HS-5 (cell line): ENCODE measurements around the gene KLHL29.

Experiments used
- DNase-seq: peaks from one replicate; pipeline ENCODE4 v3.0.0-alpha.2; 2012; ENCODE audit warnings: low read depth

The KLHL29 gene

DNA sequence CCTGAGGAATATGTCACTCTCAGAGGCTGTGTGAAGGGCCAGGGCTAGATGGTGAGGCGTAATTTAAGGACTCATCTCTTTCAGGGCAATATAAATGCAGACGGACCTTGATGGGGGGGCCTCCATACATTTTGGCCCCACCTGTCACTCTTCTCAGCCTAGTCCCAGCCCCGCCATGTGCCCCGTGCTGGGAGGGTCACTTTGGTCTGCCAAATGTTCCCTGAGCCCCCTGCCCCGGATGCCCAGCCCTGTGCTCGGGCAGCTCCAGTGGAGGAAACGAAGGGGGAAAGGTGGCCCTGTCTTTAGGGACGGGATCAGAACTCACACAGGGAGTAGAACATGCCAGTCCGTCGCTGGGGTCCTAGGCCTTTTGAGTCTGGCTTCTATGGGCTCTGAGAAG lies 168.6 kb downstream of the KLHL29 start:
- no peak for DNase-seq

- DNase-seq = no peak
Measured at GRCh38 chr2:23554054-23554697, 169.2 kb downstream of the KLHL29 start.

DNA sequence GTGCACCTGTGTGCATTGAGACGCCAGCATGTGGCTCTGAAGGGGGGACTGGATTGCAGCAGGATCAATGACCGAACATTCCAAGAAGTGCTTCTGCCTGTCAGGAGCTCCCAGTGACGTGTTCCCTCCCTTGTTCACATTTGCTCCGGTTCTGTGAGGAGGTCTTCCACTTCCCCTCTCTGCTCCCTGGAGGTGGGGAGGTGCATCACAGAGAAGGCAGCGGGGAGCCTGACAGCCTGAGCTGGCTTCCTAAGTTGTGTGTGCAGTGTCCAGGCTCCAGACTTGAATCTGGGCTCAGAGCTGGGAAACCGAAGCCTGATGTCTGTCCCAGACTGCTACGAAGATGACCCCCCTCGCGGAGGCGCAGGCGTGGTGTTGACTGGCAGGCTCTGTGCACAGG lies 171.0 kb downstream of the KLHL29 start:
- no peak for DNase-seq

DNA sequence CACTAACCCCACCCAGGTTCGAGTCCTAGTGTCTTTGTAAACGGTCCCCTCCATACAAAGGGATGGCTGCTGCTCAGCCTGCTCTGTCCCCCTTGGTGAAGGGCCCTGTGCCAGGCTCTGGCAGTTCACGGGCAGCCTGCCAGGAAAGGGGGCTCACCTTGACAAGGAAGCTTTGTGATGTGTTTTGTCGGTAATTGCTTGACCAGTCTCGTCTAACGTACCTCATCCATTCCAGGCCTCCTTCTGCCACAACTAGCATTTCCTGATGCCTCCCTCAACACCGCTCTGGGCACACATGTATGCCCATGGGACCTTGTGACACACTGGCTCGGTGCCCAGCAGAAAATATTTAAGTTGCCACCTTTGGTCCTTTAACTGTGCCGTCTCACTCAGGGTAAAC lies 171.9 kb downstream of the KLHL29 start:
- DNase-seq = no peak

DNA sequence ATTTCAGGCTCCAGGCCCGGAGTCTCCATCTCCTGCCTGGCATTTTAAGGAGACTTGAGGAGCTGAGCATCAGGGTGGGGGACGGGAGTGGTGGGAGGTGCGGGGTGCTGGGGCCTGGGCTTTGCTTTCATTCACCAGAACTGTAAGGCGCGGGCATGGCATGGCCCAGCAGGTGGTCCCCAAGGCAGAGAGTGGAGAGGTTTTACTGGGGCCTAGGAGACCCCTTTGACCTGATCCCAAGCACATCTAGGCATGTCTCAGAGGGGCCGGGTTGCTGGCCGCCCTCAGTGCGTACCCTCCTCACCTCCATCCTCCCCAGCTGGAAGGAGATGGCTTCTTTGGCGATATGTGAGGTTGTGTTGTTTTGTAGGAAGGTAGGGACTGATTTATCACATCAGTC lies 172.5 kb downstream of the KLHL29 start:
- no peak for DNase-seq

DNA sequence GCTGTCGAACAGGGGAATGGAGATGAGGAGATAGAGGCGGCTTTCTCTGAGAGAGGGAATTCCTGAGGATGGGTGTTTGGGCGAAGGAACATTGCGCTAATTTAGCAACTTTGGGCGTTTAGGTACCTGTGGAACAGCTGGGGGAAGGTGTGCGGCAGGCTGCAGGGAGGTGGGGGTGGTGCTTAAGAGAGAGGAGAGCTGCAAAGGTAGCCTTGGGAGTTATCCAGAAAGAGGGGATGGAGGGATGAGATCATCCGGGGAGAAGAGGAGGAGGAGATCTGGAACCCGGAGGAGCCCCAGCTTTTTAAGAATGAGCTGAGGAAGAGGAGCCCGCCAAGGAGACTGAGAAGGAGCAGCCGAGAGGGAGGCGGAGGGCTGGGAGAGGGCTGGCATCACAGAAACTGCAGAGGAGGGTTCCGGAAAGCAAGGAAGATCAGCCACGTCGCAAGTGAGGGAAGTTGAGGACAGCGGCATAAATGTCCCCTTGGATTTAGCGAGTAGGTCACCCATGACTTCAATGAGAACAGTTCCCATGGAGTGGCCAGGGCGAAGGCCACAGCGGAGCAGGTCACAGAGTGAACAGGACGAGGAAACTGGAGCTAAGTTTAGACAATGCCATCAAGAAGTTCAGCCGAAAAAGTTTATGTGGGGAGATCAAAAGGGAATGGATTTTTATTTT lies 174.7 kb downstream of the KLHL29 start:
- no peak for DNase-seq

DNA sequence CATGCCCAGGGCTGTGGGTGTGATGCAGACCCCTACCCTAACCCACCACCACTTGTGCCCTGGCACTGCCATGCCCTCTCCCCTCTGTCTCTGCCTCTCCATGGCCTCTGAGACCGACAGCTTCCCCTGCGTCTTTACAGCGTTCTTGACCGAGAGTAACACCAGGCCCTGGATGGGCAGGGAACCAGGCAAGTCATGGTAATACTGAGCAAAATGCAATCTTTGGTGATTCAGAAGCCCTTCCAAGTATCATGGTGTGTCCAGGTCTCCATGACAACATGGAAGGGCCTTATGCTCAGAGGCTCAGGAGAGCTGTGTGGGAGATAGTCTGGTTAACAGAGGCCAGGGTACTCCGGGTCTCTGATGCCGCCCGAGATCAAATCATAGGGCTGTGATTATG lies 176.1 kb downstream of the KLHL29 start:
- DNase-seq = no peak

GRCh38 chr2:23561544-23561943 lies 176.6 kb downstream of the KLHL29 start:
- no peak for DNase-seq

GRCh38 chr2:23562143-23562542 lies 177.2 kb downstream of the KLHL29 start:
- DNase-seq = no peak

- DNase-seq = no peak
Measured at GRCh38 chr2:23563151-23563550, 178.2 kb downstream of the KLHL29 start.

DNA sequence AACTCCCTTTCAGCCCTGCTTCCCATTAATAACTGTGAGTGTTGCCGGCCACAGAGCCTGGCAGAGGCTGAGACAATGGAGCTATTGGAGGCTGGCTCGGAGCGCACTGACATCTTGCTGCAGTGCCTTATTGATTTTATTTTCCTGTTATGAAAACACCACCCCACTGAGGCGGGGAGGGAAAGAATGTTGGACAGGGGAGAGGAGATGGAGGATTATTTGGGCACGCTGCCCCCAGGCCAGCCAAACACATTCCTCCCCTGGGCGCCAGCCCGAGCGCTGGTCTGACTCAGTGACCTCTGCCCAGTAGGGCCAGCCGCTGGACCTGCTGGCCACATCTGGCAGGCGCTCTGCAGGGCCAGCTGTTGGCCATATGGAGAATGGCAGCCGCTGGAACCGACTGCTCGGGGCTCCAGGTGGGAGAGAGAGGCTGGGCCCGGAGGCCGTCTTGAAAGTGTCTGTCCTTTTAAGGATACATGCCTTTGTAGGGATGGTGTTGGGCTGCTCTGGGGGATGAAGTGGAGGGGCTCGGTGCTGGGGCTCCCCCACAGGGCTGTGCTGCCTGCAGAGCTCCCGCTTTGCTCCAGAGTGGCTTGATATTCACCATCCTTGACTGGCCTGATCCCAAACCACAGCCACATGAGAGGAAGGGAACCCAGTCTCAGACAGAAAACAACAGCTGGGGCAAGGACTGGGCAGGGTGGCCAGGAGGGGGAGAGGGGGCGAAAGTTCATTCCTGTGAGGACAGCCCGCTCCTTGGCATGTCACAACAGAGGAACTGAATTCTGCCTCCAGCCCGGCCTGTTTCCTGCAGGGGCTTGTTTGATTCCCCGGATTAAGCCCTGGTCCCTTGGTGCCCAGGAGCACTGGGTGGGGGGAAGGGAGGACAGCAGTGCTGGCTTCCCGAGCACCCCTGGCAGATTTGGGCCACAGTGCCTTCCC lies 179.0 kb downstream of the KLHL29 start:
- no peak for DNase-seq

GRCh38 chr2:23564615-23564960 lies 179.6 kb downstream of the KLHL29 start:
- DNase-seq = no peak

DNA sequence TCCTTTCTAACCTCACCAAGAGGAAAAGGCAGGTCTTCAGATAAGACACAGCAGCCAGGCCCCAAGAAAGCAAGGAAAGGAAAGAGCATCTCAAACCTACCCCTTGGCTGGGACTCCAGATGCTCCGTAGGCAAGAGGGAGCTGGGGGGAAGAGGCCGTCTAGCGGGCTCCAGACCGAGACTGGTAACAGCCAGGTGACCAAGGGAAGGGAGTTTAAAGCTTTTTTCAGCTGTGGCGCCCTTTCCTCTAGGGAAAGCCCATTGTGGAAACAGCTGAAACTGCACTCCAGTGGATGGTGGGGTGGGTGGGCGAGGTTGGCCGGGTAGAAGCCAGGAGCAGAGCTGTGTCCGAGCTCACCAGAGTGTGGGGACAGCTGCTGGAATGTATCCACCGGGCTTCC lies 180.4 kb downstream of the KLHL29 start:
- DNase-seq = no peak

DNA sequence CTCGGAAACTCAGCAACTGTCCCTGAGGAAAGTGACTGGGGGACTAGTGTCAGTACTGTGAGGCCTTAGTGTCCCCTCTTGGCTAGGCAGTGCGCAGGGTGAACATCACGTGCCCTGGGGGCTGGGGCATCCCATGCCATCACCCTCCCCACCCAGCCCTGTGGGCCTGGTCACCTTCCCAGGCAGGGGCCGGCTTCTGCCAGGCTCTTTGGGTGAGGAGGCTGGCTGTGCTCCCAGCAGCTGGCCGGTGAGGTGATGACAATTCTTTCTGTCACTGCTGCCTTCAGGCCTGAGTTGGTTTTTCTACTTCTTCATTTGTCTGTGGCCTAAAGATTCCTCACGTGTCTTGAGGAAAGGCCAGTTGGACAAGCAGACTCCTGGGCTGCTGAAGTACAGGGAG lies 180.8 kb downstream of the KLHL29 start:
- DNase-seq = no peak

DNA sequence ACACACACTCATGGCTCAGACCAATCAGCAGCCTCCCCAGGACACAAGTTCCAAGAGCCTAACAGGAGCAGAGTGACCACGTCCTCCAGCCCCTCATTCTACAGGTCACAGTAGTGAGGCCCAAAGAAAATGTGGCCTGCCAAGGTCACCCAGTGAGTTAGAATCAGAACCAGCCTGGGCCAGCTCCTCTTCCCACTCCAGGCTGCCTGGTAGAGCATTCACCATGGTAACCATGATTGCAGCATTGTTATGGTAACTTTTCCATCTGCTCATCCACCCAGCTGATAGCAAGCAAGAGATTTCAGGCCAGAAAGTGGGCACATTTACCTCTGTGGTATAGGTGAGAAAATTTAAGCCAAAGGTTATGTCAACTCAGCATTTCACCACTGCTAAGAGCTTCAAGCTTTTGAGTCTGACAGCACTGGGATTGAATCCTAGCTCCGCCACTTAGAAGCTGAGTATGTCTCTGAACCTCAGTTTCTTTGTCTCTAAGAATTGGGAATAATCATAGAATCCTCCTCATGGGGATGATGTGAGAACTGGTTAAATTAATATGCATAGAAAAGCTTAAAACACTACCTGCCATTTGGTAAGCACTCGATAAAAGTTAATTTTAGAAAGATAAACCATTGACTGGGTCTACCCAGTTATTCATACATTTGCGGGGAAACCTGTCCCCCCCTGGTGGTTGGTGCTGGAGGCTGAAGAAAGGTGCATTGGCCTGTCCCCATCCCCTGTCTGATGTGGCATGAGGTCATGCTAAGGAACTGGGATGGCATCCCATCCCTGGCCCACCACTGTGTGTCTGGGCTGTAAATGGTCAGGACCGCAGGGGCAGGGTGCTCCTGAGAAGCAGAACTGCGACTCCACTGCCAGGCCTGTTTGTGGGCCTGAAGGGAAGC lies 181.5 kb downstream of the KLHL29 start:
- no peak for DNase-seq

GRCh38 chr2:23567161-23567756 lies 182.3 kb downstream of the KLHL29 start:
- no peak for DNase-seq

DNA sequence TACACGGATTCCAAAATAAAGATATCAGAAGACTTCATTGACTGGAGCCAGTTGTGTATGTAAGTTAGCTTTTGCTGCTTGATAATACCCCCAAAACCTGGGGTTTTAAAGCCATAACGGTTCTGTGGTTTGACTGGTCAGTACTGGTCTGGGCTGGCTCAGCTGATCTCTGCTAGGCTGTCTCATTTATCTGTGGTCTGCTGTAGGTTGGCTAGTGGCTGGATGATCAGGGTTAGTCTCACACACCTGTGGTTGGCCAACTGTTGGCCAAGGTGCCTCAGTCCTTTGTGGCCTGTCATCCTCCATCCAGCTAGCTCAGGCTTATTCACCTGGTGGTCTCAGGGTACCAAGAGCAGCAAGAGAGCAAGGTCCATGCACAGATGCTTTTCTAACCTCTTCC lies 183.2 kb downstream of the KLHL29 start:
- DNase-seq = no peak

- no peak for DNase-seq
Measured at GRCh38 chr2:23568626-23569190, 183.7 kb downstream of the KLHL29 start.

GRCh38 chr2:23569761-23570365 lies 184.9 kb downstream of the KLHL29 start:
- DNase-seq = no peak

GRCh38 chr2:23571085-23571484 lies 186.1 kb downstream of the KLHL29 start:
- DNase-seq = no peak
